Measurements from ENCODE around the gene MTG2. TPM values are rescaled to one million over a fixed set of nuclear protein-coding genes. Genes with fewer than 3 reads are reported as not detected.

Gene MTG2
- total and polyA plus RNA-seq, 2 of the 8 experiments (the other 6 are each of a cell fraction or from before 2014, with no cell fraction given), result 14.4 to 22.8 TPM

GRCh38 chr20:62243906-62244515, 61.2 kb downstream of the MTG2 start (continued):
- TF ChIP-seq FOSL1 (IDR thresholded peaks at IDR 0.05; ENCODE audit: insufficient read depth, low read depth, low read length) (no peak), NRF1 (IDR thresholded peaks at IDR 0.05; ENCODE audit: low read depth, low read length) (no peak), BACH1 (IDR thresholded peaks at IDR 0.05; ENCODE audit: low read length) (no peak), TEAD4 (IDR thresholded peaks at IDR 0.05; ENCODE audit: low read depth, low read length) (no peak)
